ENCODE data around the gene SAFB2. TPM values are rescaled to one million over a fixed set of nuclear protein-coding genes. Genes with fewer than 3 reads are reported as not detected.

SAFB2 gene
- total RNA-seq, 1 experiment from 2014 or later, result 76.1 TPM

DNA sequence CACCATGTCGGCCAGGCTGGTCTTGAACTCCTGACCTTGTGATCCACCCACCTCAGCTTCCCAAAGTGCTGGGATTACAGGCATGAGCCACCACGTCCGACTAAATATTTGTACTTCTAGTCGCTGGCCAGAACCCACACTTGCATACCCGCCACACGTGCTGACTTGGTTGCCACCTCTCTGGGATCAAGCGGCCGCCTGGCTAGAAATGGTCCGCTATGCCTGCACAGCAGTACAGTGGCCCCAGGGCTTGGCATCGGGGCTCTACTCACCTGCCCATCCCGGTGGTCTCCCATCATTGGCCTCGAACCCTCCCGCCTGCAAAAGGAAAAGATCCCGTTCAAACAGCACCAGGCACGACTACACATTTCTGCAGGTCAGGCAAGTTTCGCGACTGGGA is 31.1 kb downstream of the SAFB2 start:
- Histone ChIP-seq H2AK5ac (ENCODE audit: insufficient read length, low read length) (no peak overlapping the region), H3K18ac (ENCODE audit: insufficient read length, low read depth, low read length) (no peak overlapping the region), H3K14ac (ENCODE audit: insufficient read depth, low read length) (no peak overlapping the region), H4K5ac (ENCODE audit: insufficient read length, low read depth, low read length) (no peak overlapping the region), H3T11ph (ENCODE audit: low read length) (no peak overlapping the region), H3K56ac (ENCODE audit: insufficient read length, low read depth, low read length) (no peak overlapping the region), H3K27ac (ENCODE audit: insufficient read length, low read depth, low read length) (no peak overlapping the region), H3K27me3 (ENCODE audit: insufficient read depth, low read length) (no peaks in the 10 kb centered on the region), H3K4me2 (ENCODE audit: insufficient read depth, insufficient read length, low read length) (no peak overlapping the region), H2BK120ac (ENCODE audit: low read depth, low read length, poor library complexity, severe bottlenecking) (no peak overlapping the region), H3K23ac (ENCODE audit: insufficient read length, low read depth, low read length) (no peak overlapping the region), H3K9ac (ENCODE audit: extremely low read depth, insufficient read length, low read length) (no peak overlapping the region), H3K23me2 (ENCODE audit: insufficient read length, low read depth, low read length, poor library complexity, severe bottlenecking) (no peaks in the 10 kb centered on the region), H3K4me1 (ENCODE audit: insufficient read depth, low read length) (no peaks in the 10 kb centered on the region; the same call in 1 of the 2 replicates), H3K79me2 (ENCODE audit: insufficient read depth, low read length) (no peaks in the 10 kb centered on the region), H3K79me1 (ENCODE audit: insufficient read depth, low read depth, low read length, poor library complexity, severe bottlenecking) (no peaks in the 10 kb centered on the region), H3K4ac (ENCODE audit: low read depth, low read length) (no peak overlapping the region), H2BK12ac (ENCODE audit: insufficient read length, low read depth, low read length) (no peak overlapping the region), H2BK5ac (ENCODE audit: insufficient read length, low read length) (no peak overlapping the region), H4K8ac (replicated peaks; ENCODE audit: insufficient read length, low read depth, low read length) (no peak overlapping the region), H2AFZ (ENCODE audit: low read length) (no peak overlapping the region), H2BK20ac (ENCODE audit: low read depth, low read length, poor library complexity, severe bottlenecking) (no peak overlapping the region), H4K91ac (ENCODE audit: insufficient read length, low read depth, low read length) (no peak overlapping the region), H3K9me3 (ENCODE audit: control insufficient read depth, low read depth, low read length) (no peaks in the 10 kb centered on the region), H4K20me1 (ENCODE audit: control insufficient read depth, insufficient read depth, insufficient read length) (no peaks in the 10 kb centered on the region), H2BK15ac (ENCODE audit: low read depth, low read length) (no peak overlapping the region)
- WGBS (ENCODE audit: extremely low coverage, insufficient read length, low lambda C conversion rate), result no CpG with 5 or more reads among the region's 17 CpGs
- H3K4me1 Mint-ChIP-seq, result peaks cover 5 to 10% of the 10 kb centered on the region in 2 experiments
- H3K27ac Mint-ChIP-seq, result no peak overlapping the region
- no peaks in the 10 kb centered on the region; a peak in 1 of 5 replicates for H3K9me3 Mint-ChIP-seq
- H3K27me3 Mint-ChIP-seq (ENCODE audit: low read depth), result no peaks in the 10 kb centered on the region
- DNase-seq, result no peak
- TF ChIP-seq CTCF (conservative IDR thresholded peaks at IDR 0.05), result no peak
- peaks cover 41 to 89% (median 80%) of the 10 kb centered on the region in 3 experiments for H3K36me3 Mint-ChIP-seq (ENCODE audit: insufficient read depth in 1 of 3, low read depth in 3 of 3)
- no peak overlapping the region for H3K4me3 Mint-ChIP-seq
